Measurements from ENCODE around the gene MT2A. TPM values are rescaled to one million over a fixed set of nuclear protein-coding genes. Genes with fewer than 3 reads are reported as not detected.
A peak's percentile ranks its signal among the peaks of the same experiment; 100 is the strongest.

Gene MT2A
- total and polyA plus RNA-seq, 7 donors, result 342 to 11,565 (median 2,887) TPM

GRCh38 chr16:56584276-56584675 lies 24.1 kb upstream of the MT2A start:
- 85 to 96% (median 86%) methylated on average over 11 of the region's 11 CpGs for WGBS, 3 donors
- no peak overlapping the region for H3K4me3 ChIP-seq
- TF ChIP-seq CTCF (IDR thresholded peaks at IDR 0.05), result no peak
- H3K27ac ChIP-seq, result no peak overlapping the region
- no peaks in the 10 kb centered on the region for H3K36me3 ChIP-seq (ENCODE audit: insufficient read depth in 1 of 2, low read depth in 1 of 2)
- H3K9me3 ChIP-seq, result no peaks in the 10 kb centered on the region
- intact Hi-C loops (cut with DNase I), result no loop called here
- H3K27me3 ChIP-seq (ENCODE audit: insufficient read depth in 3 of 3, low read length in 2 of 3), result peaks cover 0 to 7% (median 0%) of the 10 kb centered on the region in 3 donors
- ATAC-seq (no peak), DNase-seq (no peak)
- H3K4me1 ChIP-seq, result no peaks in the 10 kb centered on the region

DNA sequence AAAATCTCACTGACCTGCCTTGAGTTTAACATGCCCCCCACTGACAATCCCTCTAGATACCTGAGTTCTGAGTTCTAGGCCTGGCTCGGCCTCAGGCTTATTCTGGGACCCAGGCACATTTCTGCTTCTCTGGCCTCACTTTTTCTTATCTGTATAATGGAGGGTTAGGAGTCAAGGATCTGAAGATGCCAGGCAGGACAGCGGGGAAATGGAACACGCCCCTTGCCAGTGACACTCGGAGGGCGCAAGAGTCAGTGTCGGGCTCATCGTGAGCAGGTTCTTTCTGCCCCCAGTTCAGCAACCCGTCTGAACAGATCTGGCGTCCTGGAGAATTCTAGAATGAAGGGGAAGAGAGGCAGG lies 19.6 kb upstream of the MT2A start:
- no peaks in the 10 kb centered on the region for H3K9me3 ChIP-seq
- intact Hi-C loops (cut with DNase I), result no loop called here
- H3K27me3 ChIP-seq (ENCODE audit: insufficient read depth in 3 of 3, low read length in 2 of 3), result peaks cover 0 to 18% (median 3%) of the 10 kb centered on the region in 3 donors
- WGBS, 3 donors, result 33 to 38% (median 37%) methylated on average over 9 of the region's 9 CpGs
- H3K36me3 ChIP-seq (ENCODE audit: insufficient read depth in 1 of 2, low read depth in 1 of 2), result no peaks in the 10 kb centered on the region
- no peak for TF ChIP-seq CTCF (IDR thresholded peaks at IDR 0.05)
- H3K4me1 ChIP-seq, result peaks cover 4% of the 10 kb centered on the region
- peak overlapping the region; percentile 65 for H3K4me3 ChIP-seq
- DNase-seq (no peak), ATAC-seq (no peak)
- no peak overlapping the region for H3K27ac ChIP-seq

DNA sequence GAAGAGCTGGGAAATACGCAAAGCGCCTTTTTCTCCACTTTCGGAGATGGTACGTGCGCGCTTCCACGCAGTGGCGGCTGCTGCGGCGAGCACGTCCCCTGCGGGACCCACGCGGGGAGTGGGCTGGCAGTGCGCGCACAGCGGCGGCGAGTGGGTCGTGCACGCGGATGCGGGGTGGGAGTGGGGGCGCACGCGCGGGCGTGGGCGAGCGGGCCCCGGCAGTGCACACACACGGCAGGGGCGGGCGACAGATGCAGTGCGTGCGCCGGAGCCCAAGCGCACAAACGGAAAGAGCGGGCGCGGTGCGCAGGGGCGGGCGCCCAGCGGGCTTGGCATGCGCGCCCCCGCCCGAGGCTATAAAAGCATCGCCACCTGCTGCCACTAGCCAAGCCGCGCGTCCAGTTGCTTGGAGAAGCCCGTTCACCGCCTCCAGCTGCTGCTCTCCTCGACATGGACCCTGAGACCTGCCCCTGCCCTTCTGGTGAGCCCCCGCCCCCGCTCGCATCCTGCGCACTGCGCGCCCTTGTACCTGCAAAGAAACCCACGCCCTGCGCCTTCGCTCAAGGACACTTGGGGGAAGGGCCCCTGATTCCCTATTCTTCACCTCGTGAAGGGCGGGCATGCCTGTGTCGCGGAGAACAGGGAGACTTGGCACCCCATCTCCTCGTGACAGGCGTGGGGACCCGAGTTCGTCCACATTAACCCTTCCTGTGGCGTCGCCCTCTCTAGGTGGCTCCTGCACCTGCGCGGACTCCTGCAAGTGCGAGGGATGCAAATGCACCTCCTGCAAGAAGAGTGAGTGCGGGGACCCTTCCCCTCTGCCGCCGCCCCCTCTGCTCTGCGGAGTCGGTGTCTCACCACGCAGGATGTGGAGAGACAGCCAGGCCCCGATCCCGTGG lies 19.0 kb upstream of the MT2A start, which contains the start of gene MT3:
TSS of gene MT3 (plus strand) at position 388 of the 899 bp plus-strand sequence. CDS start at position 451, 63 bp downstream.
- no peak for TF ChIP-seq CTCF (IDR thresholded peaks at IDR 0.05)
- DNase-seq (peak; percentile 39 to 69), ATAC-seq (peak; percentile 70 to 86 (median 78))
- Histone ChIP-seq H3K36me3 (ENCODE audit: insufficient read depth in 1 of 2, low read depth in 1 of 2) (no peaks in the 10 kb centered on the region), H3K4me3 (peak within 1 kb of the TSS; percentile 65), H3K4me1 (peaks cover 4% of the 10 kb centered on the region), H3K27ac (no peak within 1 kb of the TSS), H3K27me3 (ENCODE audit: insufficient read depth in 3 of 3, low read length in 2 of 3) (peaks cover 0 to 18% (median 3%) of the 10 kb centered on the region in 3 donors), H3K9me3 (no peaks in the 10 kb centered on the region)
- 5 to 7% (median 5%) methylated on average over 66 to 87 of the region's 87 CpGs for WGBS, 3 donors
- intact Hi-C loops (cut with DNase I), result no loop called here

DNA sequence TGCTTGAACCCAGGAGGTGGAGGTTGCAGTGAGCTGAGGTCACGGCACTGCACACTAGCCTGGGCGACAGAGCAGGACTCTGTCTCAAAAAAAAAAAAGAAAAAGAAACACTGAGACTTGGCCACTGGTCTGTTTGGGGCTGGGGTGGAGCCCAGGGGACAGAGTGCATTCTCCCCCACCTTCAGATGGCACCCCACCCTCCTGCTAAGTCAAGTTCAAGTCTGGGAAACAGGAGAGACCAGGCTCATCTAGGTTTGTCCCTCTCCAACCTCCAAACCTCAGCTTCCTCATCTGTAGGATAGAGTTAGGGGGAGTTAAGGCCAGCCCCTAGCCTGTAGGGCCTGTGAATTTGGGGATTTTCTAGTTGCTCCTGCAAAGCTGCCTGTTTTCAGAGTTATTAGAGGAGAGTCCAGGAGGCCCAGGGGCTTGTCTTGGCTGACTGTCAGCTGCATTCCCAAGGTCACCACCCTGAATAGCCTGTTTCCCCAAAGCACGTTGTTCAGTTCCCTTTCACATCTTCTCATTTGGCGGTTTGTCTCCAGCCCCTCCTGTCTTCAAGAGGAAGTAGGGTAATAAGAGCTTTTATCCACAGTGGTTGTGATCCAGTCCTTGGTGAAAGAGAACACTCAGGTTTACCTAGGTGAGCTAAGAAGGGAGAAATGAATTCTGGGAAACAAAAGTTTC lies 16.9 kb upstream of the MT2A start:
- Histone ChIP-seq H3K27me3 (ENCODE audit: insufficient read depth in 3 of 3, low read length in 2 of 3) (peaks cover 0 to 18% (median 3%) of the 10 kb centered on the region in 3 donors), H3K27ac (no peak overlapping the region), H3K9me3 (no peaks in the 10 kb centered on the region), H3K36me3 (ENCODE audit: insufficient read depth in 1 of 2, low read depth in 1 of 2) (no peaks in the 10 kb centered on the region), H3K4me3 (no peak overlapping the region), H3K4me1 (peaks cover 4% of the 10 kb centered on the region)
- intact Hi-C loops (cut with DNase I), result no loop called here
- WGBS, 3 donors, result 68 to 74% (median 70%) methylated on average over 4 of the region's 4 CpGs
- TF ChIP-seq CTCF (IDR thresholded peaks at IDR 0.05), result no peak
- DNase-seq (no peak), ATAC-seq (no peak)

Data from psoas muscle (tissue), 8 donors.